ENCODE measurements around the gene PAM16. TPM values are rescaled to one million over a fixed set of nuclear protein-coding genes. Genes with fewer than 3 reads are reported as not detected.
A peak's percentile ranks its signal among the peaks of the same experiment; 100 is the strongest.

The PAM16 gene
- total RNA-seq, 2 experiments from 2014 or later = 67.8 to 71.3 TPM

DNA sequence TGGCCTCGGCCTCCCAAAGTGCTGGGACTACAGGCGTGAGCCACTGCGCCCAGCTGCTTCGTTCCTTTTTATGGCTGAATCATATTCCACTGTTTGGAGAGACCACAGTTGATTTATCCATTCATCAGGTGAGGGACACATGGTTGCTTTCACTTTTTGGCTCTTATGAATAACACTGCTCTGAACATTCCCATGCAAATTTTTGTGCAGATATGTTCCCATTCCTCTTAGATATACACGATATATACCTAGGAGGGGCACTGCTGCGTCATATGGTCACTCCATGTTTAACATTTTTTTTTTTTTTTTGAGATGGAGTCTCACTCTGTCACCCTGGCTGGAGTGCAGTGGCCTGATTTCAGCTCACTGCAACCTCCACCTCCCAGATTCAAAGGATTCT is 49.2 kb downstream of the PAM16 start:
- CTCF ChIA-PET = interaction anchor here (0.7 kb wide), 1 partner anchor 28 kb away, joined by 6 read pairs; no protein-coding TSS in a partner anchor
- Mint-ChIP-seq H3K4me3 (no peak overlapping the region), H3K27ac (no peak overlapping the region), H3K36me3 (ENCODE audit: low read depth) (peaks cover 12% of the 10 kb centered on the region), H3K9me3 (no peaks in the 10 kb centered on the region), H3K27me3 (ENCODE audit: low read depth) (no peaks in the 10 kb centered on the region), H3K4me1 (ENCODE audit: low read depth) (peaks cover 10% of the 10 kb centered on the region)
- no peak for DNase-seq
- intact Hi-C loops (cut with micrococcal nuclease) = no loop called here

DNA sequence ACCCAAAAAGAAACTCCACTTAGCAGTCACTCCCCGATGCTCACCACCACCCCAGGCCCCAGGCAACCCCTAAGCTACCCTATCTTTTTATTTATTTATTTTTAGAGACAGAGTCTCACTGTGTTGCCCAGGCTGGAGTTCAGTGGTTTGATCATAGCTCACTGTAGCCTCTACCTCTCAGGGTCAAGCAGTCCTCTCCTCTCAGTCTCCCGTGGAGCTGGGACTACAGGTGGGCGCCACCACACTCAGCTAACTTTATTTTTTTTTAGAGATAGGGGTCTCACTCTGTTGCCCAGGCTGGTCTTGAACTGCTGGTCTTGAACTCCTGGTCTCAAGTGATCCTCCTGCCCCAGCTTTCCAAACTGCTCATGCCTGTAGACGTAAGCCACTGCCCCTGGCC is 49.9 kb downstream of the PAM16 start:
- CTCF ChIA-PET = interaction anchor here (0.6 to 1.2 kb wide), 4 partner anchors 10 to 29 kb away, joined by 3 to 6 read pairs (median 4); no protein-coding TSS in a partner anchor
- Mint-ChIP-seq H3K4me3 (no peak overlapping the region), H3K27ac (peak overlapping the region; percentile 46)

DNA sequence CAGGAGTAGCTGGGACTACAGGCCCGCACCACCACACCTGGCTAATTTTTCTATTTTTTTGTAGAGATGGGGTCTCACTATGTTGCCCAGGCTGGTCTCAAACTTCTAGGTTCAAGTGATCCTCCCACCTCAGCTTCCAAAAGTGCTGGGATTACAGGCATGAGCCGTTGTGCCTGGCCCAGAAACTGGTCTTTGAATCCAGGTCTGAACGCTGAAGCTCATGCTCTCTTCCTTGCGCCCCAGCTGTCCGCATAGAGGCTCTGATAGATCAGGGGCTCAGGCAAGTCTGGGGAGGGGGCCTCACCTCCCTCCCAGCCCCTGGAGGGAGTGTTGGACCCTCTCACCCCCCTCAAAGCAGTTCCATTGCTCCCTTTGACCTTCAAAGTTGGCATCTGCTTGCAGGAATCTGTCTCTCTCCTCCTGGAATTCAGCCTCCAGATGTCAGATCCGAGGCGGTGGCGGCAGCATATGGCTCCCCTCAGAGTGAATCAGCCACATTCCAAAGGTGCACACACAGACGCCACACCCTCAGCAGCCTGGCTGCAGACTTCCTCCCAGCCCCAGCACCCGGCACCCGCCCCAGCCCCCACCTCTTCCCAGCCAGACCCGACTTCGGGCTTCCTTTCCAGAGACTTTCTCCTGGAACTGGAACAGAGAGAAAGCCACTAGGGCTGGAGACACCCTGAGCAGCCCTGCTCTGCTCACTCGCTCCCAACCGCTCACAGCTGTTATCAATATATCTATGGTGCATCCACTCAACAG is 52.2 kb downstream of the PAM16 start:
- no peak for DNase-seq
- intact Hi-C loops (cut with micrococcal nuclease) = no loop called here
- Mint-ChIP-seq H3K36me3 (ENCODE audit: low read depth) (peaks cover 10% of the 10 kb centered on the region), H3K9me3 (no peaks in the 10 kb centered on the region), H3K4me1 (ENCODE audit: low read depth) (peaks cover 2% of the 10 kb centered on the region), H3K4me3 (no peak overlapping the region), H3K27ac (no peak overlapping the region), H3K27me3 (ENCODE audit: low read depth) (no peaks in the 10 kb centered on the region)
- CTCF ChIA-PET = interaction anchor here (1.4 to 2.5 kb wide), 2 partner anchors 10 kb away, joined by 3 to 13 read pairs; no protein-coding TSS in a partner anchor

More for the DNA sequence above, 49.9 kb downstream of the PAM16 start:
- DNase-seq = no peak
- Mint-ChIP-seq H3K36me3 (ENCODE audit: low read depth) (peaks cover 11% of the 10 kb centered on the region), H3K9me3 (no peaks in the 10 kb centered on the region), H3K27me3 (ENCODE audit: low read depth) (no peaks in the 10 kb centered on the region), H3K4me1 (ENCODE audit: low read depth) (peaks cover 4% of the 10 kb centered on the region)
- intact Hi-C loops (cut with micrococcal nuclease) = no loop called here

DNA sequence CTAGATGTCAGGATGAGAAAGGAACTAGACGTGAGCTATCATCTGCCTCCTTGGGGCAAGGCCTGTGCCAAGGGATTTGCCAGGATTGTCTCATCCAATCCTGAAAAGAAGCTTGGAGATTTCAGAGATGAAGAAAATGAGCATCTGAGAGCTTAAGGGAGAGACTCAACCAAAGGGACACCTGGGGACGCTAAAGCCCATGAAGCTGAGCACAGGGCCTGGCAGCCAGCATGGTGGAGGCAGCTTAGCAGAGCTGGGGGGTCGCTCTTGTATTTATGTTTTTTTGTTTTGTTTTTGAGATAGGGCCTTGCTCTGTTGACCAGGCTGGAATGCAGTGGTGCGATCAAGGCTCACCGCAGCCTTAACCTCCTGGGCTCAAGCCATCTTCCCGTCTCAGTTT is 53.6 kb downstream of the PAM16 start:
- intact Hi-C loops (cut with micrococcal nuclease) = no loop called here
- Mint-ChIP-seq H3K36me3 (ENCODE audit: low read depth) (peaks cover 6% of the 10 kb centered on the region), H3K27ac (no peak overlapping the region), H3K4me1 (ENCODE audit: low read depth) (peaks cover 5% of the 10 kb centered on the region), H3K27me3 (ENCODE audit: low read depth) (no peaks in the 10 kb centered on the region), H3K9me3 (no peaks in the 10 kb centered on the region), H3K4me3 (no peak overlapping the region)
- DNase-seq = no peak
- CTCF ChIA-PET = interaction anchor here (0.9 to 2.5 kb wide), 3 partner anchors 9 to 34 kb away, joined by 3 to 13 read pairs (median 3); no protein-coding TSS in a partner anchor

DNA sequence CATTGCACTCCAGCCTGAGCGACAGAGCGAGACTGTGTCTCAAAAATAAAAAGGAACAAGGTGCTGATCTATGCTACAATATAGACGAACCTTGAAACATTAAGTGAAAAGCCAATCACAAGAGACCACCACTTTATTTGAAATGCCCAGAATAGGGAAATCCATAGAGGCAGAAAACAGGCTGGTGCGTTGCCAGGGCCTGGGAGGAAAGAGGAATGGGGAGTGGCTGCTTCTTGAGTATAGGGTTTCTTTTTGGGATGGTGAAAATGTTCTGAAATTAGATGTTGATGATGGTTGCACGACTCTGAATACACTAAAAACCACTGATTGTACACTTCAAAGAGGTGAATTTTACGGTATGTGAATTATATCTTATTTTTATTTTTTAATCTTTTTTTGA is 55.5 kb downstream of the PAM16 start:
- DNase-seq = no peak
- CTCF ChIA-PET = interaction anchor here (1.7 kb wide), 1 partner anchor 14 kb away, joined by 3 read pairs; no protein-coding TSS in a partner anchor
- H3K9me3 Mint-ChIP-seq = no peaks in the 10 kb centered on the region

DNA sequence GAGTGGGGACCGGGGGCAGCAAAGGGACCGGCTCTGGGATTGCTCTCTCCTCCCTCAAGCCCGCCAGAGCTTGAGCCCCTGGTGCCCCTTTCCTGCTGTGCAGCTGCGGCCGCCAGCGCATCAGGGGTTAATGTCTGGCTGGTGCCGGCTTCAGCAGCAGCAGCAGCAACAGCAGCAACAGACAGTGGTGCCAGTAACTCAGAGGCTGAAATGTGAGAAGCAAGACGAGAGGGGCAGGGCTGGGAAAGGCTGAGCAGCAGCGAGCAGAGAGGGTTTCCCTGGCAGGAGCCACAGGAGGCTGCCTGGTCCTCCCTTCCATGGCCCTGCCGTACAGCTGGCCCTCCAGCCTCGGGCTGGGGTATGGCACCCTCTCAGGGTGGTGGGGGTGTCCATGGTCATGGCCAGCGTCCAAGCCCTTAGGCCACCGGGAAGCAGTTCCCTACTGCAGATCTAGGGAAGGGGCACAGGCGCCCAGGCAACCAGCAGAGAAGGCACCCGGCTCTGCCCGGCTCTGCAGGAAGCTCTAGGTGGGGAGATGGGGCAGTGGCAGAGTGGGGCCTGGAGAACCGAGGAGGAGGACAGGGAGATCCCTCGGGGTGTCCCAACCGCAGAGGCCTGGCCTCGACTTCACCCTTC is 57.2 kb downstream of the PAM16 start:
- CTCF ChIA-PET = interaction anchor here (1.0 to 1.7 kb wide), 4 partner anchors 16 to 38 kb away, joined by 3 to 5 read pairs (median 4); no protein-coding TSS in a partner anchor
- H3K4me3 Mint-ChIP-seq = no peak overlapping the region
- intact Hi-C loops (cut with micrococcal nuclease) = no loop called here
- H3K4me1 Mint-ChIP-seq (ENCODE audit: low read depth) = peaks cover 3% of the 10 kb centered on the region
- no peak overlapping the region for H3K27ac Mint-ChIP-seq
- H3K9me3 Mint-ChIP-seq = no peaks in the 10 kb centered on the region
- no peaks in the 10 kb centered on the region for H3K36me3 Mint-ChIP-seq (ENCODE audit: low read depth)
- no peak for DNase-seq
- no peaks in the 10 kb centered on the region for H3K27me3 Mint-ChIP-seq (ENCODE audit: low read depth)

More for the DNA sequence above, 55.5 kb downstream of the PAM16 start:
- peaks cover 1% of the 10 kb centered on the region for H3K36me3 Mint-ChIP-seq (ENCODE audit: low read depth)
- no peak overlapping the region for H3K4me3 Mint-ChIP-seq
- peaks cover 5% of the 10 kb centered on the region for H3K4me1 Mint-ChIP-seq (ENCODE audit: low read depth)
- intact Hi-C loops (cut with micrococcal nuclease) = no loop called here
- H3K27me3 Mint-ChIP-seq (ENCODE audit: low read depth) = no peaks in the 10 kb centered on the region
- H3K27ac Mint-ChIP-seq = no peak overlapping the region

DNA sequence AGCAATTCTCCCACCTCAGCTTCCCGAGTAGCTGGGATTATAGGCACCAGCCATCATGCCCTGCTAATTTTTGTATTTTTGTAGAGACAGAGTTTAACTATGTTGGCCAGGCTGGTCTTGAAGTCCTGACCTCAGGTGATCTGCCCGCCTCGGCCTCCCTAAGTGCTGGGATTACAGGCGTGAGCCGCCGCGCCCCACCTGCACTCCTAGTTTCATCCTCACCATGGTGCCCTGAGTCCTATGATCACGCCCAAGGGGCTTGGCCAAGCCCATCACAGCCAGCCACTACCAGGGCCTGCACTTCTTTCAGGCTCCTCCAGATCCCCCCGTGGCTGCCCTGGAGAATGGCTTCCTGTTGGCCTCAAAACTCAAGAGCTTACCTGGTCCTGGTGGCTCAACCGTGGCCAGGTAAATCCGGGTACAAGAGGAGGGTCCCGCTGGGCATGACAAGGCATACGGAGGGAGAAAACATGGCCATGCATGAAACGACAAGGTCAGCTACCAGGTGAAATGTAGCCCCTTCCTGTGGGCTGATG is 57.9 kb downstream of the PAM16 start:
- H3K27me3 Mint-ChIP-seq (ENCODE audit: low read depth) = no peaks in the 10 kb centered on the region
- DNase-seq = no peak
- no peak overlapping the region for H3K27ac Mint-ChIP-seq
- H3K4me3 Mint-ChIP-seq = no peak overlapping the region
- H3K4me1 Mint-ChIP-seq (ENCODE audit: low read depth) = peaks cover 8% of the 10 kb centered on the region
- no peaks in the 10 kb centered on the region for H3K36me3 Mint-ChIP-seq (ENCODE audit: low read depth)
- H3K9me3 Mint-ChIP-seq = no peaks in the 10 kb centered on the region
- intact Hi-C loops (cut with micrococcal nuclease) = no loop called here
- CTCF ChIA-PET = interaction anchor here (0.6 to 1.3 kb wide), 4 partner anchors 16 to 183 kb away, joined by 3 to 5 read pairs (median 4); partner anchors contain the start of gene HMOX2

DNA sequence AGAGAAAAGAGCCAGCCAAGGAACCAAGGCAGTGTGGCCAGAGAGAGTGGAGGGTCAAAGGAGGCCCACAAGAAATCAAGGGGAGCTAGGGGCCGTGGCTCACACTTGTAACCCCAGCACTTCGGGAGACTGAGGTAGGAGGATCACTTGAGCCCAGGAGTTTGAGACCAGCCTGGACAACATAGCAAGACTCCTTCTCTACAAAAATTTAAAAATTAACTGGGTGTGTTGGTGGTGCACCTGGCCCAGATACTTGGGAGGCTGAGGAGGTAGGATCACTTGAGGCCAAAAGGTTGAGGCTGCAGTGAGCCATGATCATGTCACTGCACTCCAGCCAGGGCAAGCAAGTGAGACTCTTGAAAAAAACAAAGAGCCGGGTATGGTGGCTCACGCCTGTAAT is 59.4 kb downstream of the PAM16 start:
- Mint-ChIP-seq H3K9me3 (no peaks in the 10 kb centered on the region), H3K27ac (no peak overlapping the region), H3K36me3 (ENCODE audit: low read depth) (no peaks in the 10 kb centered on the region), H3K4me1 (ENCODE audit: low read depth) (peaks cover 12% of the 10 kb centered on the region), H3K27me3 (ENCODE audit: low read depth) (peaks cover 2% of the 10 kb centered on the region), H3K4me3 (no peak overlapping the region)
- DNase-seq = no peak
- intact Hi-C loops (cut with micrococcal nuclease) = no loop called here
- CTCF ChIA-PET = interaction anchor here (0.5 to 4.0 kb wide), 3 partner anchors 38 to 196 kb away, joined by 3 to 80 read pairs (median 3); no protein-coding TSS in a partner anchor

Other genes starting within 250 kb of the PAM16 start
- 1 to 10 TPM; 6.5 to 7.1 TPM for gene ADCY9, start 234.9 kb downstream of the PAM16 start, total RNA-seq
- not detected for gene SRL, start 109.2 kb downstream of the PAM16 start, total RNA-seq
- gene TFAP4, start 78.3 kb downstream of the PAM16 start, total RNA-seq = 10 to 100 TPM; 24.0 to 27.7 TPM
- under 1 TPM; 0.12 to 0.24 TPM for gene GLIS2, start 35.3 kb downstream of the PAM16 start, total RNA-seq
- not detected for gene VASN, start 20.5 kb upstream of the PAM16 start, total RNA-seq
- gene CORO7, start 65.3 kb upstream of the PAM16 start, total RNA-seq = 10 to 100 TPM; 39.7 to 43.3 TPM
- 10 to 100 TPM; 86.7 to 88.0 TPM for gene DNAJA3, start 74.5 kb upstream of the PAM16 start, total RNA-seq
- 10 to 100 TPM; 30.5 to 30.8 TPM for gene NMRAL1, start 123.3 kb upstream of the PAM16 start, total RNA-seq
- gene HMOX2, start 125.1 kb upstream of the PAM16 start, total RNA-seq = 10 to 100 TPM; 46.8 to 49.3 TPM
- 10 to 100 TPM; 31.9 to 35.7 TPM for gene CDIP1, start 187.5 kb upstream of the PAM16 start, total RNA-seq
- gene C16orf96, start 205.0 kb upstream of the PAM16 start, total RNA-seq = under 1 TPM; 0.07 to 0.30 TPM

Measured in activated naive CD4-positive, alpha-beta T cell treated with anti-CD3 and anti-CD28 coated beads for 36 hours (primary cell).